ENCODE data around the gene TIFAB. TPM values are rescaled to one million over a fixed set of nuclear protein-coding genes. Genes with fewer than 3 reads are reported as not detected.

The TIFAB gene
- total RNA-seq, 2 experiments from 2014 or later, result not detected

GRCh38 chr5:135455876-135456237 lies 3.7 kb upstream of the TIFAB start:
- CTCF ChIA-PET, result interaction anchor here (0.8 to 14.5 kb wide), 7 partner anchors 9 to 107 kb away, joined by 3 to 282 read pairs (median 10); no protein-coding TSS in a partner anchor
- DNase-seq (no peak), ATAC-seq (no peak)
- H3K27me3 Mint-ChIP-seq, result peaks cover 15% of the 10 kb centered on the region
- H3K4me1 Mint-ChIP-seq, result no peaks in the 10 kb centered on the region
- intact Hi-C loops (cut with DNase I, micrococcal nuclease), result no loop called here
- H3K4me3 Mint-ChIP-seq, result no peak overlapping the region
- no peak overlapping the region for H3K27ac Mint-ChIP-seq
- H3K9me3 Mint-ChIP-seq (ENCODE audit: low read depth), result no peaks in the 10 kb centered on the region
- no peaks in the 10 kb centered on the region for H3K36me3 Mint-ChIP-seq (ENCODE audit: low read depth)
- POLR2A ChIA-PET, result no interaction called here

GRCh38 chr5:135454946-135455345 lies 2.8 kb upstream of the TIFAB start:
- H3K27me3 Mint-ChIP-seq, result peaks cover 12% of the 10 kb centered on the region
- intact Hi-C loops (cut with DNase I, micrococcal nuclease), result no loop called here
- POLR2A ChIA-PET, result no interaction called here
- no peaks in the 10 kb centered on the region for H3K4me1 Mint-ChIP-seq
- CTCF ChIA-PET, result interaction anchor here (0.9 to 14.5 kb wide), 5 partner anchors 10 to 108 kb away, joined by 3 to 282 read pairs (median 8); no protein-coding TSS in a partner anchor
- no peaks in the 10 kb centered on the region for H3K36me3 Mint-ChIP-seq (ENCODE audit: low read depth)
- no peaks in the 10 kb centered on the region for H3K9me3 Mint-ChIP-seq (ENCODE audit: low read depth)
- H3K27ac Mint-ChIP-seq, result no peak overlapping the region
- no peak for DNase-seq
- H3K4me3 Mint-ChIP-seq, result no peak overlapping the region
- ATAC-seq, result no peak

GRCh38 chr5:135453613-135454012 lies 1.5 kb upstream of the TIFAB start:
- Mint-ChIP-seq H3K36me3 (ENCODE audit: low read depth) (no peaks in the 10 kb centered on the region), H3K4me3 (no peak overlapping the region), H3K9me3 (ENCODE audit: low read depth) (no peaks in the 10 kb centered on the region), H3K4me1 (no peaks in the 10 kb centered on the region), H3K27ac (no peak overlapping the region), H3K27me3 (peaks cover 14% of the 10 kb centered on the region)
- intact Hi-C loops (cut with DNase I, micrococcal nuclease), result no loop called here
- ChIA-PET CTCF (interaction anchor here (0.6 kb wide), 1 partner anchor 1927 kb away, joined by 3 read pairs; no protein-coding TSS in a partner anchor), POLR2A (no interaction called here)
- DNase-seq, result no peak
- no peak for ATAC-seq

GRCh38 chr5:135451581-135452320 lies 400 bp downstream of the TIFAB start:
- H3K27me3 Mint-ChIP-seq, result peaks cover 11% of the 10 kb centered on the region
- H3K27ac Mint-ChIP-seq, result no peak overlapping the region
- H3K9me3 Mint-ChIP-seq (ENCODE audit: low read depth), result no peaks in the 10 kb centered on the region
- ATAC-seq (no peak), DNase-seq (no peak)
- CTCF ChIA-PET, result interaction anchor here (1.0 kb wide), 1 partner anchor 13 kb away, joined by 5 read pairs; no protein-coding TSS in a partner anchor
- no peaks in the 10 kb centered on the region for H3K36me3 Mint-ChIP-seq (ENCODE audit: low read depth)
- H3K4me1 Mint-ChIP-seq, result no peaks in the 10 kb centered on the region
- POLR2A ChIA-PET, result no interaction called here
- no peak overlapping the region for H3K4me3 Mint-ChIP-seq
- intact Hi-C loops (cut with DNase I, micrococcal nuclease), result no loop called here

GRCh38 chr5:135450952-135451351 lies 1.2 kb downstream of the TIFAB start:
- H3K27ac Mint-ChIP-seq, result no peak overlapping the region
- no peak overlapping the region for H3K4me3 Mint-ChIP-seq
- DNase-seq (no peak), ATAC-seq (no peak)
- POLR2A ChIA-PET, result no interaction called here
- intact Hi-C loops (cut with DNase I, micrococcal nuclease), result no loop called here
- no peaks in the 10 kb centered on the region for H3K36me3 Mint-ChIP-seq (ENCODE audit: low read depth)
- CTCF ChIA-PET, result interaction anchor here (0.7 kb wide), 2 partner anchors 115 to 217 kb away, joined by 3 read pairs; no protein-coding TSS in a partner anchor
- H3K9me3 Mint-ChIP-seq (ENCODE audit: low read depth), result no peaks in the 10 kb centered on the region
- peaks cover 6% of the 10 kb centered on the region for H3K27me3 Mint-ChIP-seq
- no peaks in the 10 kb centered on the region for H3K4me1 Mint-ChIP-seq

- no peak overlapping the region for H3K4me3 Mint-ChIP-seq
- no peaks in the 10 kb centered on the region for H3K36me3 Mint-ChIP-seq (ENCODE audit: low read depth)
- no peaks in the 10 kb centered on the region for H3K9me3 Mint-ChIP-seq (ENCODE audit: low read depth)
- no peaks in the 10 kb centered on the region for H3K4me1 Mint-ChIP-seq
- ChIA-PET CTCF (interaction anchor here (0.7 kb wide), 2 partner anchors 116 to 216 kb away, joined by 3 read pairs; no protein-coding TSS in a partner anchor), POLR2A (no interaction called here)
- H3K27me3 Mint-ChIP-seq, result peaks cover 6% of the 10 kb centered on the region
- DNase-seq (no peak), ATAC-seq (no peak)
- no peak overlapping the region for H3K27ac Mint-ChIP-seq
- intact Hi-C loops (cut with DNase I, micrococcal nuclease), result no loop called here
Measured at GRCh38 chr5:135450336-135450735, 1.8 kb downstream of the TIFAB start.

- H3K9me3 Mint-ChIP-seq (ENCODE audit: low read depth), result no peaks in the 10 kb centered on the region
- no peaks in the 10 kb centered on the region for H3K36me3 Mint-ChIP-seq (ENCODE audit: low read depth)
- H3K27me3 Mint-ChIP-seq, result peaks cover 6% of the 10 kb centered on the region
- intact Hi-C loops (cut with DNase I, micrococcal nuclease), result no loop called here
- no peaks in the 10 kb centered on the region for H3K4me1 Mint-ChIP-seq
- no peak overlapping the region for H3K27ac Mint-ChIP-seq
- H3K4me3 Mint-ChIP-seq, result no peak overlapping the region
- ATAC-seq (no peak), DNase-seq (no peak)
- POLR2A ChIA-PET, result no interaction called here
- CTCF ChIA-PET, result interaction anchor here (0.6 to 1.3 kb wide), 3 partner anchors 8 to 102 kb away, joined by 3 to 5 read pairs (median 4); no protein-coding TSS in a partner anchor
Measured at GRCh38 chr5:135449644-135450043, 2.5 kb downstream of the TIFAB start.

- Mint-ChIP-seq H3K36me3 (ENCODE audit: low read depth) (no peaks in the 10 kb centered on the region), H3K27ac (no peak overlapping the region), H3K9me3 (ENCODE audit: low read depth) (no peaks in the 10 kb centered on the region), H3K4me1 (no peaks in the 10 kb centered on the region), H3K4me3 (no peak overlapping the region), H3K27me3 (peaks cover 5% of the 10 kb centered on the region)
- CTCF ChIA-PET, result interaction anchor here (0.6 to 1.3 kb wide), 4 partner anchors 9 to 117 kb away, joined by 3 to 5 read pairs (median 4); no protein-coding TSS in a partner anchor
- POLR2A ChIA-PET, result no interaction called here
- no peak for DNase-seq
- no peak for ATAC-seq
- intact Hi-C loops (cut with DNase I, micrococcal nuclease), result no loop called here
Measured at GRCh38 chr5:135448791-135449507, 3.2 kb downstream of the TIFAB start.

GRCh38 chr5:135448071-135448739 lies 3.9 kb downstream of the TIFAB start:
- intact Hi-C loops (cut with DNase I, micrococcal nuclease), result no loop called here
- CTCF ChIA-PET, result interaction anchor here (0.6 to 1.3 kb wide), 3 partner anchors 10 to 118 kb away, joined by 4 to 5 read pairs (median 5); no protein-coding TSS in a partner anchor
- no peaks in the 10 kb centered on the region for H3K4me1 Mint-ChIP-seq
- POLR2A ChIA-PET, result no interaction called here
- DNase-seq, result peak; percentile 14
- H3K4me3 Mint-ChIP-seq, result no peak overlapping the region
- peaks cover 4% of the 10 kb centered on the region for H3K27me3 Mint-ChIP-seq
- no peak for ATAC-seq
- H3K9me3 Mint-ChIP-seq (ENCODE audit: low read depth), result no peaks in the 10 kb centered on the region
- H3K36me3 Mint-ChIP-seq (ENCODE audit: low read depth), result no peaks in the 10 kb centered on the region
- no peak overlapping the region for H3K27ac Mint-ChIP-seq

GRCh38 chr5:135447298-135447929 lies 4.7 kb downstream of the TIFAB start, which contains the start of gene DCANP1:
TSS of gene DCANP1 (minus strand) at chr5:135447348. CDS start at chr5:135447108, 240 bp downstream.
- DNase-seq (no peak), ATAC-seq (no peak)
- no peaks in the 10 kb centered on the region for H3K36me3 Mint-ChIP-seq (ENCODE audit: low read depth)
- H3K27ac Mint-ChIP-seq, result no peak within 1 kb of the TSS
- POLR2A ChIA-PET, result no interaction called here
- no peaks in the 10 kb centered on the region for H3K9me3 Mint-ChIP-seq (ENCODE audit: low read depth)
- no peak within 1 kb of the TSS for H3K4me3 Mint-ChIP-seq
- H3K4me1 Mint-ChIP-seq, result no peaks in the 10 kb centered on the region
- H3K27me3 Mint-ChIP-seq, result peaks cover 2% of the 10 kb centered on the region
- CTCF ChIA-PET, result interaction anchor here (0.6 to 1.2 kb wide), 2 partner anchors 92 to 115 kb away, joined by 4 to 6 read pairs; no protein-coding TSS in a partner anchor
- intact Hi-C loops (cut with DNase I, micrococcal nuclease), result no loop called here

- intact Hi-C loops (cut with DNase I, micrococcal nuclease), result no loop called here
- CTCF ChIA-PET, result interaction anchor here (1.1 to 1.2 kb wide), 3 partner anchors 16 to 116 kb away, joined by 3 to 6 read pairs (median 3); no protein-coding TSS in a partner anchor
Measured at GRCh38 chr5:135446615-135447014, 5.5 kb downstream of the TIFAB start.

More at GRCh38 chr5:135446615-135447014, 5.5 kb downstream of the TIFAB start:
- H3K27ac Mint-ChIP-seq, result no peak overlapping the region
- peaks cover 2% of the 10 kb centered on the region for H3K27me3 Mint-ChIP-seq
- H3K4me1 Mint-ChIP-seq, result no peaks in the 10 kb centered on the region
- no peaks in the 10 kb centered on the region for H3K9me3 Mint-ChIP-seq (ENCODE audit: low read depth)
- DNase-seq (no peak), ATAC-seq (no peak)
- no peak overlapping the region for H3K4me3 Mint-ChIP-seq
- POLR2A ChIA-PET, result no interaction called here
- H3K36me3 Mint-ChIP-seq (ENCODE audit: low read depth), result no peaks in the 10 kb centered on the region

Data from activated CD4-positive, alpha-beta T cell treated with anti-CD3 and anti-CD28 coated beads for 36 hours (primary cell).